ENCODE results near the gene RELCH.

RELCH gene

GRCh38 chr18:62335494-62335893, 148.4 kb downstream of the RELCH start:
- no peak for TF ChIP-seq POLR2AphosphoS5 (IDR thresholded peaks at IDR 0.05; ENCODE audit: low read depth, low read length)
- no peak for TF ChIP-seq POLR2A (IDR thresholded peaks at IDR 0.05; ENCODE audit: low read depth, low read length)
- no peak for TF ChIP-seq TAF1 (IDR thresholded peaks at IDR 0.05; ENCODE audit: borderline replicate concordance, low read depth, low read length)
- DNase-seq (ENCODE audit: insufficient read length) (no peak), FAIRE-seq (no peak)

GRCh38 chr18:62336618-62337017, 149.6 kb downstream of the RELCH start:
- no peak for DNase-seq (ENCODE audit: insufficient read length)
- FAIRE-seq: no peak
- TF ChIP-seq TAF1 (IDR thresholded peaks at IDR 0.05; ENCODE audit: borderline replicate concordance, low read depth, low read length) (no peak), POLR2A (IDR thresholded peaks at IDR 0.05; ENCODE audit: low read depth, low read length) (no peak), POLR2AphosphoS5 (IDR thresholded peaks at IDR 0.05; ENCODE audit: low read depth, low read length) (no peak)

- FAIRE-seq (no peak), DNase-seq (ENCODE audit: insufficient read length) (no peak)
- TF ChIP-seq POLR2A (IDR thresholded peaks at IDR 0.05; ENCODE audit: low read depth, low read length): no peak
- no peak for TF ChIP-seq TAF1 (IDR thresholded peaks at IDR 0.05; ENCODE audit: borderline replicate concordance, low read depth, low read length)
Observed at GRCh38 chr18:62337336-62337735, 150.3 kb downstream of the RELCH start.

- TF ChIP-seq POLR2AphosphoS5 (IDR thresholded peaks at IDR 0.05; ENCODE audit: low read depth, low read length): no peak
- FAIRE-seq (no peak), DNase-seq (ENCODE audit: insufficient read length) (no peak)
Observed at GRCh38 chr18:62338446-62339105, 151.5 kb downstream of the RELCH start.

GRCh38 chr18:62339106-62339988, 152.3 kb downstream of the RELCH start:
- DNase-seq (ENCODE audit: insufficient read length) (no peak), FAIRE-seq (no peak)
- TF ChIP-seq POLR2AphosphoS5 (IDR thresholded peaks at IDR 0.05; ENCODE audit: low read depth, low read length) (no peak), TAF1 (IDR thresholded peaks at IDR 0.05; ENCODE audit: borderline replicate concordance, low read depth, low read length) (no peak), POLR2A (IDR thresholded peaks at IDR 0.05; ENCODE audit: low read depth, low read length) (no peak)

- no peak for TF ChIP-seq TAF1 (IDR thresholded peaks at IDR 0.05; ENCODE audit: borderline replicate concordance, low read depth, low read length)
- no peak for TF ChIP-seq POLR2AphosphoS5 (IDR thresholded peaks at IDR 0.05; ENCODE audit: low read depth, low read length)
- TF ChIP-seq POLR2A (IDR thresholded peaks at IDR 0.05; ENCODE audit: low read depth, low read length): no peak
- FAIRE-seq (no peak), DNase-seq (ENCODE audit: insufficient read length) (no peak)
Observed at GRCh38 chr18:62340996-62341395, 153.9 kb downstream of the RELCH start.

- FAIRE-seq: no peak
- TF ChIP-seq TAF1 (IDR thresholded peaks at IDR 0.05; ENCODE audit: borderline replicate concordance, low read depth, low read length) (no peak), POLR2A (IDR thresholded peaks at IDR 0.05; ENCODE audit: low read depth, low read length) (no peak)
- DNase-seq (ENCODE audit: insufficient read length): no peak
Observed at GRCh38 chr18:62341473-62341872, 154.4 kb downstream of the RELCH start.

- no peak for TF ChIP-seq TAF1 (IDR thresholded peaks at IDR 0.05; ENCODE audit: borderline replicate concordance, low read depth, low read length)
- TF ChIP-seq POLR2AphosphoS5 (IDR thresholded peaks at IDR 0.05; ENCODE audit: low read depth, low read length): no peak
- no peak for TF ChIP-seq POLR2A (IDR thresholded peaks at IDR 0.05; ENCODE audit: low read depth, low read length)
- FAIRE-seq (no peak), DNase-seq (ENCODE audit: insufficient read length) (no peak)
Observed at GRCh38 chr18:62342884-62343283, 155.8 kb downstream of the RELCH start.

- FAIRE-seq: no peak
- no peak for TF ChIP-seq TAF1 (IDR thresholded peaks at IDR 0.05; ENCODE audit: borderline replicate concordance, low read depth, low read length)
- no peak for TF ChIP-seq POLR2AphosphoS5 (IDR thresholded peaks at IDR 0.05; ENCODE audit: low read depth, low read length)
- no peak for TF ChIP-seq POLR2A (IDR thresholded peaks at IDR 0.05; ENCODE audit: low read depth, low read length)
- DNase-seq (ENCODE audit: insufficient read length): no peak
Observed at GRCh38 chr18:62343316-62343715, 156.3 kb downstream of the RELCH start.

GRCh38 chr18:62345909-62346308, 158.9 kb downstream of the RELCH start:
- no peak for FAIRE-seq
- TF ChIP-seq POLR2AphosphoS5 (IDR thresholded peaks at IDR 0.05; ENCODE audit: low read depth, low read length) (no peak), POLR2A (IDR thresholded peaks at IDR 0.05; ENCODE audit: low read depth, low read length) (no peak), TAF1 (IDR thresholded peaks at IDR 0.05; ENCODE audit: borderline replicate concordance, low read depth, low read length) (no peak)
- no peak for DNase-seq (ENCODE audit: insufficient read length)

- DNase-seq (ENCODE audit: insufficient read length): no peak
- no peak for TF ChIP-seq TAF1 (IDR thresholded peaks at IDR 0.05; ENCODE audit: borderline replicate concordance, low read depth, low read length)
- FAIRE-seq: no peak
Observed at GRCh38 chr18:62346333-62347088, 159.5 kb downstream of the RELCH start.

- TF ChIP-seq POLR2A (IDR thresholded peaks at IDR 0.05; ENCODE audit: low read depth, low read length): no peak
- no peak for DNase-seq (ENCODE audit: insufficient read length)
- FAIRE-seq: no peak
Observed at GRCh38 chr18:62347089-62347506, 160.0 kb downstream of the RELCH start.

All from GM12892 (cell line).